ENCODE results near the gene CTSS. TPM values are rescaled to one million over a fixed set of nuclear protein-coding genes. Genes with fewer than 3 reads are reported as not detected.
"Not testable (repeated sequence)": the region's sequence is repeated elsewhere in the genome, so short reads cannot be mapped to it uniquely, and the experiment has no call there.

Gene CTSS
- polyA plus RNA-seq, 4 donors: 10.6 to 13.8 (median 11.6) TPM

GRCh38 chr1:150775931-150776505, 10.4 kb upstream of the CTSS start:
- not testable (repeated sequence) for DNase-seq (ENCODE audit: low read depth in 4 of 4, low spot score in 3 of 4)

GRCh38 chr1:150775276-150775675, 9.7 kb upstream of the CTSS start:
- no peak for DNase-seq (ENCODE audit: low read depth in 4 of 4, low spot score in 3 of 4)

- no peak for DNase-seq (ENCODE audit: low read depth in 4 of 4, low spot score in 3 of 4)
Observed at GRCh38 chr1:150772326-150772725, 6.7 kb upstream of the CTSS start.

GRCh38 chr1:150767704-150768103, 2.1 kb upstream of the CTSS start:
- not testable (repeated sequence) for DNase-seq (ENCODE audit: low read depth in 4 of 4, low spot score in 3 of 4)

- DNase-seq (ENCODE audit: low read depth in 4 of 4, low spot score in 3 of 4): not testable (repeated sequence)
Observed at GRCh38 chr1:150765977-150766301, 361 bp upstream of the CTSS start.

GRCh38 chr1:150764617-150765101, 919 bp downstream of the CTSS start:
- DNase-seq (ENCODE audit: low read depth in 4 of 4, low spot score in 3 of 4): no peak

- no peak for DNase-seq (ENCODE audit: low read depth in 4 of 4, low spot score in 3 of 4)
Observed at GRCh38 chr1:150763018-150763417, 2.6 kb downstream of the CTSS start.

- DNase-seq (ENCODE audit: low read depth in 4 of 4, low spot score in 3 of 4): no peak
Observed at GRCh38 chr1:150762552-150762951, 3.0 kb downstream of the CTSS start.

- no peak for DNase-seq (ENCODE audit: low read depth in 4 of 4, low spot score in 3 of 4)
Observed at GRCh38 chr1:150761801-150762200, 3.8 kb downstream of the CTSS start.

- no peak for DNase-seq (ENCODE audit: low read depth in 4 of 4, low spot score in 3 of 4)
Observed at GRCh38 chr1:150760013-150760412, 5.6 kb downstream of the CTSS start.

- no peak for DNase-seq (ENCODE audit: low read depth in 4 of 4, low spot score in 3 of 4)
Observed at GRCh38 chr1:150753416-150753815, 12.2 kb downstream of the CTSS start.

GRCh38 chr1:150751443-150751842, 14.1 kb downstream of the CTSS start:
- no peak for DNase-seq (ENCODE audit: low read depth in 4 of 4, low spot score in 3 of 4)

GRCh38 chr1:150749720-150750311, 15.8 kb downstream of the CTSS start:
- no peak for DNase-seq (ENCODE audit: low read depth in 4 of 4, low spot score in 3 of 4)

GRCh38 chr1:150748878-150749719, 16.5 kb downstream of the CTSS start:
- DNase-seq (ENCODE audit: low read depth in 4 of 4, low spot score in 3 of 4): no peak

- DNase-seq (ENCODE audit: low read depth in 4 of 4, low spot score in 3 of 4): no peak
Observed at GRCh38 chr1:150730130-150730721, 35.4 kb downstream of the CTSS start.

GRCh38 chr1:150724336-150724735, 41.2 kb downstream of the CTSS start:
- DNase-seq (ENCODE audit: low read depth in 4 of 4, low spot score in 3 of 4): no peak

- no peak for DNase-seq (ENCODE audit: low read depth in 4 of 4, low spot score in 3 of 4)
Observed at GRCh38 chr1:150720703-150721102, 44.9 kb downstream of the CTSS start, which contains the start of gene HORMAD1. TSS of gene HORMAD1 (minus strand) at chr1:150720895. CDS start at chr1:150719505, 1,390 bp downstream.

GRCh38 chr1:150720098-150720497, 45.5 kb downstream of the CTSS start:
- no peak for DNase-seq (ENCODE audit: low read depth in 4 of 4, low spot score in 3 of 4)

GRCh38 chr1:150718225-150718891, 47.2 kb downstream of the CTSS start:
- no peak for DNase-seq (ENCODE audit: low read depth in 4 of 4, low spot score in 3 of 4)

- not testable (repeated sequence) for DNase-seq (ENCODE audit: low read depth in 4 of 4, low spot score in 3 of 4)
Observed at GRCh38 chr1:150709031-150709430, 56.5 kb downstream of the CTSS start.

GRCh38 chr1:150708595-150708994, 57.0 kb downstream of the CTSS start:
- DNase-seq (ENCODE audit: low read depth in 4 of 4, low spot score in 3 of 4): no peak
